Pancreas (tissue), 10 donors: ENCODE data around the gene LGALS7. TPM values are rescaled to one million over a fixed set of nuclear protein-coding genes. Genes with fewer than 3 reads are reported as not detected.
"Not testable (repeated sequence)": the region's sequence is repeated elsewhere in the genome, so short reads cannot be mapped to it uniquely, and the experiment has no call there.

ENCODE experiments used
- ATAC-seq, 4 donors: fragments of 200-7000 bp; cut with Tn5 transposase; one replicate each; pipeline versions ENCODE4 v1.8.0 to v1.9.1; 2020; ENCODE audit warnings: mild to moderate bottlenecking in 4 of 4, moderate library complexity in 4 of 4
- DNase-seq, 6 donors: peaks; one replicate each; pipeline ENCODE4 v3.0.0-alpha.2; 2020
- FAIRE-seq: peaks from 2 replicates; lab custom pipeline; 2012; peaks lifted over from hg19 to GRCh38; lab: Jason Lieb, UNC
- H3K27ac ChIP-seq, 4 donors: fragments of 200-600 bp; sonication (generic); 1 replicate in 3 of 4; 2 replicates in 1 of 4; pipeline versions ENCODE4 v1.5.0 to v1.8.0; 2020
- H3K27me3 ChIP-seq, 4 donors: fragments of 200-600 bp; one replicate each; pipeline ENCODE4 v1.8.0; 2021
- H3K36me3 ChIP-seq, 3 donors: fragments of 200-600 bp; sonication (generic) in 1 of 3; one replicate each; pipeline versions ENCODE4 v1.5.0 to v1.8.0; 2020 to 2021
- H3K4me1 ChIP-seq, 3 donors: fragments of 200-600 bp; one replicate each; pipeline ENCODE4 v1.8.0; 2021
- H3K4me3 ChIP-seq, 4 donors: fragments of 200-600 bp; sonication (generic) in 2 of 4; one replicate each; pipeline versions ENCODE4 v1.5.0 to v1.8.0; 2020 to 2021
- H3K9me3 ChIP-seq, 4 donors: fragments of 200-600 bp; one replicate each; pipeline ENCODE4 v1.8.0; 2021
- CTCF ChIP-seq, 4 donors: fragments of 200-600 bp; sonication (generic) in 3 of 4; IDR thresholded peaks; one replicate each; pipeline versions ENCODE4 v1.5.0 to v1.8.0; 2021; ENCODE audit warnings: antibody characterized with exemption in 4 of 4
- WGBS, 2 donors: extraction: QIAGEN DNeasy Blood & Tissue Kit; methylation state at CpG; one replicate each; pipeline ENCODE4 v1.1.7; 2013; 5-methylcytosine and 5-hydroxymethylcytosine counted together
- intact Hi-C, 3 donors: fragments of 100-400 bp; cut with DNase I; formaldehyde crosslinking; loops; one replicate each; pipeline versions ENCODE4 v1.11.1 to v1.14.2; 2022
- polyA plus RNA-seq, 2 donors: library from polyadenylated mRNA; stranded (reverse); fragments of 200-250 nt; gene quantifications; one replicate each; pipeline ENCODE4 v1.2.3, GENCODE V29; 2013
- total RNA-seq, 6 donors: library from RNA; stranded (reverse); fragmentation: NEBNext Ultra II Directional in 4 of 6; extraction: Animal tissue kit (Norgen Biotek cat#: 25700) in 4 of 6; gene quantifications; one replicate each; pipeline versions ENCODE4 v1.2.1 to v1.2.4, GENCODE V29; 2021 to 2023
- donor health status: healthy with polysubstance abuse.
- donor health status: DM: no; HTN: no; CAD: no; lungs with moderate emphysema.
- donor health status: DM: no; HTN: no; CAD: no.
- donor health status: control.
- donor health status: control.
- donor health status: Bipolar disorder and iron deficiency.
- donor health status: DM: yes; HTN: yes; CAD: no.
- donor health status: DM: no; HTN: no; CAD: no.
- donor health status: DM: no; HTN: no; CAD: no.
- donor health status: DM: yes; HTN: yes; CAD: no.

The LGALS7 gene
- total and polyA plus RNA-seq, 8 donors: not detected

GRCh38 chr19:38774181-38774950, 1.0 kb upstream of the LGALS7 start:
- intact Hi-C loops: loop anchor here in 1 of 3 donors (2.0 kb wide), 1 partner anchor 18 kb away; no protein-coding TSS in a partner anchor
- no peak for ATAC-seq

GRCh38 chr19:38771569-38771968, 1.7 kb downstream of the LGALS7 start:
- intact Hi-C loops: not testable (repeated sequence)

More at GRCh38 chr19:38774181-38774950, 1.0 kb upstream of the LGALS7 start:
- 74 to 78% methylated on average over 13 of the region's 13 CpGs for WGBS, 2 donors
- no peak overlapping the region for H3K4me3 ChIP-seq
- DNase-seq (no peak), FAIRE-seq (no peak)
- TF ChIP-seq CTCF (IDR thresholded peaks at IDR 0.05): no peak
- H3K36me3 ChIP-seq: no peaks in the 10 kb centered on the region
- H3K4me1 ChIP-seq: no peaks in the 10 kb centered on the region
- no peak overlapping the region for H3K27ac ChIP-seq
- no peaks in the 10 kb centered on the region for H3K9me3 ChIP-seq
- no peaks in the 10 kb centered on the region for H3K27me3 ChIP-seq

GRCh38 chr19:38770949-38771275, 2.4 kb downstream of the LGALS7 start:
- H3K36me3 ChIP-seq, FAIRE-seq, H3K4me3 ChIP-seq, H3K27me3 ChIP-seq, H3K27ac ChIP-seq, H3K9me3 ChIP-seq, DNase-seq, intact Hi-C loops, H3K4me1 ChIP-seq: not testable (repeated sequence)
- WGBS, 2 donors: 30 to 67% methylated on average over 1 of the region's 22 CpGs
- peak; percentile 87 to 96 (median 92) for ATAC-seq

More at GRCh38 chr19:38771569-38771968, 1.7 kb downstream of the LGALS7 start:
- not testable (repeated sequence) for H3K27ac ChIP-seq, FAIRE-seq, H3K36me3 ChIP-seq, H3K4me3 ChIP-seq, H3K4me1 ChIP-seq, DNase-seq, H3K9me3 ChIP-seq, ATAC-seq, H3K27me3 ChIP-seq
- 66 to 83% methylated on average over 7 to 9 of the region's 30 CpGs for WGBS, 2 donors

GRCh38 chr19:38770228-38770948, 2.9 kb downstream of the LGALS7 start:
- intact Hi-C loops, H3K4me1 ChIP-seq, H3K9me3 ChIP-seq, H3K36me3 ChIP-seq, FAIRE-seq, H3K27me3 ChIP-seq, H3K27ac ChIP-seq, DNase-seq: not testable (repeated sequence)
- peak; percentile 24 to 44 (median 42) for ATAC-seq
- peak overlapping the region in 2 of 4 donors; percentile 13 to 19 for H3K4me3 ChIP-seq
- 9 to 23% methylated on average over 21 to 27 of the region's 58 CpGs for WGBS, 2 donors

GRCh38 chr19:38769635-38770211, 3.6 kb downstream of the LGALS7 start:
- peak; percentile 20 to 76 (median 55) for TF ChIP-seq CTCF (IDR thresholded peaks at IDR 0.05)
- ATAC-seq: peak; percentile 66 to 86 (median 80)
- H3K4me3 ChIP-seq: peak overlapping the region in 2 of 4 donors; percentile 13 to 19
- FAIRE-seq: no peak
- DNase-seq: peak; percentile 68 to 93 (median 81)
- no peaks in the 10 kb centered on the region for H3K27me3 ChIP-seq
- no peaks in the 10 kb centered on the region for H3K4me1 ChIP-seq
- no peak overlapping the region for H3K27ac ChIP-seq
- intact Hi-C loops: no loop called here
- no peaks in the 10 kb centered on the region for H3K9me3 ChIP-seq
- no peaks in the 10 kb centered on the region for H3K36me3 ChIP-seq
- 31% methylated on average over 42 of the region's 42 CpGs for WGBS, 2 donors

- intact Hi-C loops: no loop called here
- FAIRE-seq: no peak
- no peak for DNase-seq
- WGBS, 2 donors: 82 to 92% methylated on average over 10 of the region's 10 CpGs
- Histone ChIP-seq H3K27me3 (no peaks in the 10 kb centered on the region), H3K27ac (no peak overlapping the region), H3K36me3 (no peaks in the 10 kb centered on the region), H3K4me1 (no peaks in the 10 kb centered on the region), H3K9me3 (no peaks in the 10 kb centered on the region), H3K4me3 (no peak overlapping the region)
- no peak for TF ChIP-seq CTCF (IDR thresholded peaks at IDR 0.05)
- no peak for ATAC-seq
These were observed 6.9 kb downstream of the LGALS7 start for GRCh38 chr19:38766276-38767047.
